ENCODE results near the gene CD74.

DNA sequence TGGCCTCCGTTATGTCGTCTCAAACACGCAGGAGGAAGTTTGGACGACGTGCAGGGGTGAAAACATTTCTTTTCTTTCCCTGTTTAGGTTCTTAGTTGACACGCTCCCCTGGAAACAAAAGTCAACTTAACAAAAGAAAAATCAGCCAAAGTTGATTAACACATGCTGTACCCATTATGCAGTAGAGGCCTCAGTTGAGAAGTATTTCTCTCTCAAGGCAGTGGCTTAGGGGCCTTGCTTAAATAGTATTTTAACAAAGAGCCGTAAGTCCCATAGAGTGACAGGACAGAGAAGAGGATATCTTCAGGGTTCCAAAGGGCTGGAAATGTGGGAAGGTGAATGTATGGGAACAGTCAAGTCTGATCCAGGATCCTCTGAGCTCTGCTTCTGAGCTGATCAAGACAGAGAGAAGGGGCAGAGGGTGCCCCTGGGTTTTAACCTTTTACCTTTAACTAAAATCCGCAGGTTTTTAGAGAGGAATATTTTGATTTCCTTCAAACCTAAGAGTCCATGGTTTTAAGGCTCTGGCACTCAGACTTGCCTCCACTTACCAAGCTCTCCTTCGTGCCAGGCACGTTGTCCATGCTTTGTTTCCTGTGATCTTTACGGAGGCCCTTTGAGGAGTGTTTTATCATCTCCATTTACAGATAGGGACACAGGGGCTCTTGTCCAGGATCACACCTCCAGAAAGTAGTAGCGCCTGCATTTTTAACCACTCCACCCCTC lies 629 bp upstream of the CD74 start:
- TF ChIP-seq, protein P1, sequence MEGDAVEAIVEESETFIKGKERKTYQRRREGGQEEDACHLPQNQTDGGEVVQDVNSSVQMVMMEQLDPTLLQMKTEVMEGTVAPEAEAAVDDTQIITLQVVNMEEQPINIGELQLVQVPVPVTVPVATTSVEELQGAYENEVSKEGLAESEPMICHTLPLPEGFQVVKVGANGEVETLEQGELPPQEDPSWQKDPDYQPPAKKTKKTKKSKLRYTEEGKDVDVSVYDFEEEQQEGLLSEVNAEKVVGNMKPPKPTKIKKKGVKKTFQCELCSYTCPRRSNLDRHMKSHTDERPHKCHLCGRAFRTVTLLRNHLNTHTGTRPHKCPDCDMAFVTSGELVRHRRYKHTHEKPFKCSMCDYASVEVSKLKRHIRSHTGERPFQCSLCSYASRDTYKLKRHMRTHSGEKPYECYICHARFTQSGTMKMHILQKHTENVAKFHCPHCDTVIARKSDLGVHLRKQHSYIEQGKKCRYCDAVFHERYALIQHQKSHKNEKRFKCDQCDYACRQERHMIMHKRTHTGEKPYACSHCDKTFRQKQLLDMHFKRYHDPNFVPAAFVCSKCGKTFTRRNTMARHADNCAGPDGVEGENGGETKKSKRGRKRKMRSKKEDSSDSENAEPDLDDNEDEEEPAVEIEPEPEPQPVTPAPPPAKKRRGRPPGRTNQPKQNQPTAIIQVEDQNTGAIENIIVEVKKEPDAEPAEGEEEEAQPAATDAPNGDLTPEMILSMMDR (IDR thresholded peaks at IDR 0.05) = no peak
- TF ChIP-seq POLR2A (IDR thresholded peaks at IDR 0.05) = no peak

Data from thyroid gland (tissue), 4 donors.